Measurements from ENCODE around the gene RGL1.

DNA sequence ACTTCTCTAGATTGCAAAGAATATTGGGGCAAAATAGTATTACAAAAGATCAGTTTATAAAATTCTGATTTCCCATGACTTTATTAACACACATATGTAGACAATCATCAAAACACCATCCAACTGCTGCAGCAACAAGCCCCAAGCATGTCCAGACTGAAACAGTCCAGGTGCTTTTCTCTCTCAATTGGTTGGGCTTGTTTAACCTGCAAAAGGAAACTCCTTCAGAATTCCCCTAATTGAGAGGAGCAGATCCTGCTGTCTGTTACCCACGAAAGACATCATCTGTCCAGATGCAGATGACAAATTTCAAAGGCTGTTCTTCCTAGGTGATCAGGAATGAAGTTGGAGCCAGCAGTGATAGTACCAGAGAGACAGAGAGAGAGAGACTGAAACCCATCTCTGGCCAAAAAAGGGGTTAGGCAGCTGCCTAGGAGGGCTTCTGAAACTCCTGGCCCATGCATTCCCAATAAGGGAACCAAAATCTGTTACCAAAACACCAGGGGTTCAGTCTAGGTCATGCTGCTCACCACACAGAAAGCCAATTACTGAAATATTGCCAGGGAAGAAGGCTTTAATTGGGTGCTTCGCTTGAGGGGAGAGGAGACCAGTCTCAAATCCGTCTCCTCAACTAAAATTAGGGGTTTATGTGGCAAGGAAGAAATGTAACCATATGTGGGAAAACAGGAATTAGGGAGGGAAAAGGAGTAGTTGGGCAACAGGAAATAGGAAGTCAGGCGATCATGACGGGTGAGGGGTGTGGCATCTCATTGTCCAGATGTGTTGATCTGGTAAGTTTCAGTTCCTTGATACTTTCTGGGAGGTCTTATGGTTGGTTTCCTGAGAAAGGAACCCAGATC lies 34.7 kb upstream of the RGL1 start:
- TF ChIP-seq, protein P1, sequence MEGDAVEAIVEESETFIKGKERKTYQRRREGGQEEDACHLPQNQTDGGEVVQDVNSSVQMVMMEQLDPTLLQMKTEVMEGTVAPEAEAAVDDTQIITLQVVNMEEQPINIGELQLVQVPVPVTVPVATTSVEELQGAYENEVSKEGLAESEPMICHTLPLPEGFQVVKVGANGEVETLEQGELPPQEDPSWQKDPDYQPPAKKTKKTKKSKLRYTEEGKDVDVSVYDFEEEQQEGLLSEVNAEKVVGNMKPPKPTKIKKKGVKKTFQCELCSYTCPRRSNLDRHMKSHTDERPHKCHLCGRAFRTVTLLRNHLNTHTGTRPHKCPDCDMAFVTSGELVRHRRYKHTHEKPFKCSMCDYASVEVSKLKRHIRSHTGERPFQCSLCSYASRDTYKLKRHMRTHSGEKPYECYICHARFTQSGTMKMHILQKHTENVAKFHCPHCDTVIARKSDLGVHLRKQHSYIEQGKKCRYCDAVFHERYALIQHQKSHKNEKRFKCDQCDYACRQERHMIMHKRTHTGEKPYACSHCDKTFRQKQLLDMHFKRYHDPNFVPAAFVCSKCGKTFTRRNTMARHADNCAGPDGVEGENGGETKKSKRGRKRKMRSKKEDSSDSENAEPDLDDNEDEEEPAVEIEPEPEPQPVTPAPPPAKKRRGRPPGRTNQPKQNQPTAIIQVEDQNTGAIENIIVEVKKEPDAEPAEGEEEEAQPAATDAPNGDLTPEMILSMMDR (IDR thresholded peaks at IDR 0.05): no peak
- TF ChIP-seq POLR2A (IDR thresholded peaks at IDR 0.05) (no peak), POLR2AphosphoS5 (IDR thresholded peaks at IDR 0.05) (no peak), EP300 (IDR thresholded peaks at IDR 0.05) (no peak)

Measured in sigmoid colon (tissue), 4 donors.